ENCODE measurements around the gene GLI1.
"Not testable (repeated sequence)": the region's sequence is repeated elsewhere in the genome, so short reads cannot be mapped to it uniquely, and the experiment has no call there.

The GLI1 gene

DNA sequence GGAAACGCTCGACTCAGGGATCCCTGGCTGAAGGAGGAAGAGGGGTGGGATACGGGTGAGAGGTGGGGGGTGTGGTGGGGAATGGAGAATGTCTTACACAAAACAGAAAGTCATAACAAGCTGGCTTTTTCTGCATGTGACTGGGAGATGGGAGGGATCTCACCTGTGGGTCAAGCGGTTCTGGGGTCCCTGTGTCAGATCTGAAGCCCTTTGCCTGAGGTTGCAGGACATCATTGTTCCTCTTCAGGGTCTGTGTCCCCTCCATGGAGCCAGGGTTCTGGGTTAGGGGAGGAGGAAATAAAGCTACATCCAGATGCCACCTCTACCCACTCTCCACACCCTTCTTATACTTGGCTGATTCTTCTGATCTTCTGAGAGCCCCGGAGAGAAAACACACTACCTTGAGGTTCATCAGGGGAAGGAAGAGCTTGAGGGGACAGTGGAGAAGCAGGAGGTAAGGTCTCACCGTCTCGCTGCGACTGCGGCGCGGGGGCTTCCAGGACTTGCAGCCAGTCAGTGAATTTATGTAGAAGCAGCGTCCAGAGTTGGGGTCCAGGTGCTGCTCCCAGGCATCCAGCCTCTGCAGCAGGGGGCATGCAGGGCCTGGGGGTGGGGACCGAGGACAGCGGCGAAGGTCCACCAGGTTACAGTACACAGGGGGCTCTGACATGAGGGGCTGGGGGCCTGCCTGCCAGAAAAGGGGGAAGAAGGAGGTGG is 17.6 kb downstream of the GLI1 start:
- DNase-seq, result no peak

DNA sequence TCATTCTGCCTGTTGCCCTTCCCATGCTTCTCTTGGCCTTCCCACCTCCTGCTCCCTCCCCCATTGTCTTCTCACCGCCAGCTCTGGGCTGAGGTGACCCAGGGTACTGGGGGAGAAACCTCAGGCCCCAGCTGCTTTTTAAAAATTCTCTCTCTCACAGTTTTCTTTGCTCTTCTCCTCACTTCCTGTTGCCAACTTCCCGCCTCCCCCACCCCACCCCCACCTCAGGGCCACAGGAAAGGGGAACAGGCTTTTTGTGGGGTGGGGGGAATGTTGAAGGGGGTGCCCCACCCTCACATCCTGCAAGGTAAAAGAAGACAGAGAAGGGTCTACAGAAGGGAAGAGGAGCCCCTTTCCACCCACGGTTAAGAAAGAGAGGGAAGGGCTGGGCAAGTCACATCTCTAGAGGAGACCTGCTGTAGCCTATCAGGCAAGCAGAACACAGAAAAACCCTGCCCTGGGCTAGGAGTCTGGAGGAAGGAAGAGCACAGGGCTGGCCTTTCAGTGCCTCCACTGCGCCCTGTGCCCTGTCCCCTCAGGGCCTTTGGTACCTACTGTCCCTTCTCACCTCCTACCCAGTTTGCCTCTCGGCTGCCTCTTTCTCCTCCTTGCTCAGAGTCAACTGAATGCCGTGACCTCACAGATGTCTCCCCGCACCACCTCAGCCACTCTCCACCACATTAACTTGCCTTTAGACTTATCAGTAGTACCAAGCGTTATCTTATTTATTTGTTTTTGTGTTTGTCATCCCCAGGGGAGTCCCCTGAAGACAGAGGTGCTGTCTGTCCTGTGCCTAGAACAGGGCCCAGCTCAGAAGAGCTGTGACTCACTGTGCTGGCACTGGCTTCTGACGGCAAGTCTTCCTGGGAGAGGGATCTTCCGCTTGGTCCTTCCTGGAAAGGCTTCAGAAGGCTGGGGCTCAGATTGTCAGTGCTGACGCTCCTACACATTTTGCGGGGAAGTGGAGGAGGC is 18.4 kb downstream of the GLI1 start:
- DNase-seq, result peak; percentile 60 to 61

DNA sequence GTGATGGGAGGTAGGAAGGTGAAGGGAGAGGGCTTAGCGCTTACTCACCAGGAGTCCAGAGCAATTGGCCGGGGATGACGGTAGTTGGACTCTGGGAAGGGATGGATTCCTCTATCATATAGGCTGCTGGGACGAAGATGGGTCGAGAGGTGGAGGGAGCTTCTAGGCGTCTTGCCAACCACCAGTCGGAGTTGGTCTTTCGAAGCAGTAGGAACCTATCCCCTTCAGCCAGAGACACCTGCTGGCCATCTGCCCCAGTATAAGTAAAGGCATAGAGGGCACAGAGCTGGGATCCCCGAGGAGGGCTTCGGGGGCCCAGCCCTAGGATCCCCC is 19.4 kb downstream of the GLI1 start:
- no peak for DNase-seq

DNA sequence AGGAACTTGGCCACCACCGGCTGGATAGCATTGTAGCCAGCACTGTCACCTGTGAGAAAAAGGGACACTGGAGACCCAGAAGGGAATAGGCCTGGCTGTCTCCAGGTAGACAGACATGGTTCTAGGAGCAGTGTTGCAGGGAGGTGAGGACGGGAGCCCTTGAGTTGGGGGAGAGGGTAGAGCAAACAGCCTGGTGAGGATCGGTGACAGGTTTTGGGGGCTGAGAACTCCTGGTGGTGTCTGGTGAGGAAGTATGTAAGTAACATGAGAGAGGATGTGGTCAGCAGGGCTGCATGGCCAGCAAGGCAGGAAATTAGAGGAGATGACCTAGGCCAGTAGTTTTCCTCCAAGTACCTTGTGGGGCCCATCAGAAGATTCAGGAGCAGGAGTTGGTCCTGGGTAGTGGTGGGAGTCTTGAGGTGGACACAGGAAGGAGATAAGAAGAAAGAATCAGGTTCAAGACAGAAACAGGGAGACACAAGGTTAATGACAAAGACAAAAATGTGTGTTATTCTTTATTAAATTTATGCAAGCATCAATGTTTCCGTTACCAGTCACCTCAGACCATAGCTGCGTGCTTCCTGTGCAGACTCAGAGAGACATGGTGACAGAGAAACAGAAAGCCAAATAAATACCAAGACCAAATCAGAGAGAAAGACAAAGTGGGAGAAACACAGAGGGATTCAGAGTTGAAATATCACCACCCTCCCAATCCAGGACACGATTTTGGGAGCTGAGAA is 20.0 kb downstream of the GLI1 start, which contains the start of gene ARHGAP9:
Gene ARHGAP9 (minus strand): TSS at position 491 of the 740 bp plus-strand sequence. CDS start 460 bp downstream, at position 31.
- peak; percentile 58 to 67 for DNase-seq

DNA sequence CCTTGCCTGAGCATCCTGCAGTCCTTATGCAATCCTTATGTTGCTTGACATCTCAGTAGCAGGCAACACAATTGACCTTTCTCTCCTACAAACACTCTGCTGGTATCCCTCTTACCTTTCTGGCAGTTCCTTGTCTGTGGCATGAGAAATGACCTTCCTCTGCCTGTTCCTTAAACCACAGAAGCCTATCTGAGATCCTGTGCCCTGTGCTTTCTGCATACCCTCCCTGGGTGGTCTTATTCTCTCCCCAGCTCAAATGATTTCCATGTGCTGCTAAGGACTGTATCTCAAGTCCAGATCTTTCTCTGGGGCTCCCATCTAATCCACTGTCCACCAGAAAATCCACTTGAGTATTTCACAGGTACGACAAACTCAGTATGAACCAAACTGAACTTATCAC is 22.1 kb downstream of the GLI1 start:
- no peak for DNase-seq

DNA sequence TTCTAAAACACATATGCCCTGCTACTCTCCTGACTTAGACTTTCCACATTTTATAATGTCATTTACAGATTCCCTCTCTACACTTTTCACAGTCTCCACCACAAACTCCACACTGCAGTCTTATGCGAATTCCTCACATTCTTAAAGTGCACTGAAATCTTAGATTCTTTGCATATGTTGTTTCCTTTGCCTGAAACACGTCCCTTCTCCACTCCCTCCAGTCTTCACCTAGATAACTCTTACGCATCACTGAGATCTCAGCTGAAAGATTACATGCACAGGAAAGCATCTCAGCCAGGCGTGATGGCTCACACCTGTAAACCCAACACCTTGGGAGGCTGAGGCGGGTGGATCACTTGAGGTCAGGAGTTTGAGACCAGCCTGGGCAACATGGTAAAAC is 23.9 kb downstream of the GLI1 start:
- no peak for DNase-seq

DNA sequence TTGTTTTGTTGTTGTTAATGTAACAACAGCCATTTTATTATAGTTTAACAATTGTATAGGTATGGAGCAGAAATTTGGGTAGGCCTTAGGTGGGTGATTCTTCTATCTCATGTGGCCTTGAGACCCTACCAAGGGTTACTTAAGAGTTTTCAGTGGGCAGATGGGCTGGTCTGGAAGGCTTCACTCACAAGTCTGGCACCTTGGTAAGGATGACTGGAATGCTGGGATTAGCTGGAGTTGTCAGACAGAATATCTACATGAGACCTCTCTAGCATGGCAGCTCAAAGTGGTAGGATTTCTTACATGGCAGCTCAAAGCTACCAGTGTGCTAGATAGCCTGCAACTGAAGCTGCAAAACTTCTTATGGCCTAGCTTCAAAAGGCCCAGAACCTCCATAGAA is 26.1 kb downstream of the GLI1 start:
- no peak for DNase-seq

DNA sequence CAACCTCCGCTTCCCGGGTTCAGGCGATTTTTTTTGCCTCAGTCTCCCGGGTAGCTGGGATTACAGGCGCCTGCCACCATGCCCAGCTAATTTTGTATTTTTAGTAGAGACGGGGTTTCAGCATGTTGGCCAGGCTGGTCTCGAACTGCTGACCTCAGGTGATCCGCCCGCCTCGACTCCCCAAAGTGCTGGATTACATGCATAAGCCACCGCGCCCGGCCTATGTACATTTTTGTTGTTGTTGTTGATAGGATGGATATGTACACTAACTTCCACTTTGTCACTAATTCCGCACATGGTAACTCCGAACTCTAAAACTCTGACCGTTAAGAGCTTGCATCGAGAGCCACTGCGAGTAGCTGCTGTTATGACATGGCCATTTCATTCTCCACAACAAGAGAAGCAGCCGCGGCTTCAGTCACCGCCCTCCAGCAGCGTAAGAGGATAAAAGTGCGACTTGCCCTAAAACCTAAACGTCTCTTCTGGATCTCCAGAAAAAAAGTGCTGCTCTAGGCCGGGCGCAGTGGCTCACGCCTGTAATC is 27.5 kb downstream of the GLI1 start:
- no peak for DNase-seq

DNA sequence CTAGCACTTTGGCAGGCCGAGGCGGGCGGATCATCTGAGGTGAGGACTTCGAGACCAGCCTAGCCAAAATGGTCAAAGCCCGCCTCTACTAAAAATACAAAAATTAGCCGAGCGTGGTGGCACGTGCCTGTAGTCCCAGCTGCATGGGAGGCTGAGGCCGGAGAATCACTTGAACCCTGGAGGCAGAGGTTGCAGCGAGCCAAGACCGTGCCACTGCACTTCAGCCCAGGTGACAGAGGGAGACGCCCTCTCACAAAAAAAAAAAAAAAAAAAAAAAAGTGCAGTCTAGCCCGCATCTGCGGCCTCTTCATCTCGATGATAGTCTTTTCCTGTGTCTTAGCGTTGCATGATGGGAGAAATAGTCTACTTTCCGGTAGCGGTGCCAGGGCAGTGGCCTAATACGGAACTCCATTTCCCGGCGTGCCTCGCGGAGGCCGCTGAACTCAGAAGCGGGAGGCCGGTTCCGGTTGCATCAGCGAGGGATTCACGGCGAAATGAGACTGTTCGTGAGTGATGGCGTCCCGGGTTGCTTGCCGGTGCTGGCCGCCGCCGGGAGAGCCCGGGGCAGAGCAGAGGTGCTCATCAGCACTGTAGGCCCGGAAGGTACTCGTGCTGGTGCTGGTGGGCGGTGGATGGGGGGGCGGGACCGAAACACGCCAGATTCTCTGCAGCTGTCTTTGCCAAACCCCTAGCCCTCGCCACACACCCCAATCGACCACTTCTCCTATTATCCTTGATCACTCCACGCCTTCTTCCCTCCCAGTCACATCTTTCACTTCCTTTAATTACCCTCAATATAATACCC is 28.2 kb downstream of the GLI1 start, which contains the start of gene MARS1:
Gene MARS1 (plus strand): TSS at position 472 of the 805 bp plus-strand sequence. CDS start 23 bp downstream, at position 495.
- peak; percentile 90 to 91 for DNase-seq

DNA sequence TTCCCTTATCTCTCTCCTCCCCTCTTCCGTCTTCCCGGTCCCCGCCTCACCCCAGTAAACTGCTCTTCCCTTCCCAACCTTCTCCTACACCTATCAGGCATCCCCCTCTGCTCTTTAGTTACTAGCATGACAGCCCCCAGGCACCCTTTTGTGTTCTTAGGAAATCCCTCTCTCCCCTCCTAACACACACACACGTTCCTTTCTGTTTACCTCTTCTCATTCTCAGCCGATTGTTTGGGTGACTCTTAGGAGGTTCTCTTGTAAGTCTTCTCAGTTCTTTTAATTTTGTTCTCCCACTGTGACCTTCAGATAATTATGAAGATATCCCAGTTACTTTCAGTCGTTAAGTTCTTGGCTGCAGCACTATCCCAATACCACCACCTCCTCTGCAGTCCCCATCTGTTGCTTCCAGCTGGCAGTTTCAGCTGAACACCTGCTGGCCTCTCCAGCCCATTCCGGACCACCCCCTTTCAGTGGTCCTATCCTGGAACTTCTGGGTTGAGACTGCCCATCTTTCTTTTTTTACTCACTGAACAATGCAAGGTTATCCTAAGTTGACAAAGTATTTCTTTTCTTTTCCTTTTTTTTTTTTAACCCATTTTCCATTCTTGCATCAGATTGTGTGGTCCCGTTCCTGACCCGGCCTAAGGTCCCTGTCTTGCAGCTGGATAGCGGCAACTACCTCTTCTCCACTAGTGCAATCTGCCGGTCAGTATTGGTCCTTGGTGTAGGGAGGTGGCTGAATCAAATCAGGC is 29.0 kb downstream of the GLI1 start:
- DNase-seq, result no peak

DNA sequence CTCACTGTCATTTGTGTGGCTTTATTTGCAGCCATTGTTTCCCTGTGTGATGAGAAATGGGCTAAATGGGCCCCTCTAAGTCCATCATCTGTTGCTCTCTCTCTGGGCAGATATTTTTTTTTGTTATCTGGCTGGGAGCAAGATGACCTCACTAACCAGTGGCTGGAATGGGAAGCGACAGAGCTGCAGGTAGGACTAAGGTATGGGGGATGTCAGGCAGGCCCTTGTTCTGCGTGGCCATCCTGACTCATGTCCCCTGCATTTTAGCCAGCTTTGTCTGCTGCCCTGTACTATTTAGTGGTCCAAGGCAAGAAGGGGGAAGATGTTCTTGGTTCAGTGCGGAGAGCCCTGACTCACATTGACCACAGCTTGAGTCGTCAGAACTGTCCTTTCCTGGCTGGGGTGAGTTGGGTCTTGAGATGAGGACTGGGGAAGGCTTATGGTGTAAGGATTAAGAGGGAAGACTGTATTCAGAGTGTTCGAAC is 29.6 kb downstream of the GLI1 start:
- no peak for DNase-seq

DNA sequence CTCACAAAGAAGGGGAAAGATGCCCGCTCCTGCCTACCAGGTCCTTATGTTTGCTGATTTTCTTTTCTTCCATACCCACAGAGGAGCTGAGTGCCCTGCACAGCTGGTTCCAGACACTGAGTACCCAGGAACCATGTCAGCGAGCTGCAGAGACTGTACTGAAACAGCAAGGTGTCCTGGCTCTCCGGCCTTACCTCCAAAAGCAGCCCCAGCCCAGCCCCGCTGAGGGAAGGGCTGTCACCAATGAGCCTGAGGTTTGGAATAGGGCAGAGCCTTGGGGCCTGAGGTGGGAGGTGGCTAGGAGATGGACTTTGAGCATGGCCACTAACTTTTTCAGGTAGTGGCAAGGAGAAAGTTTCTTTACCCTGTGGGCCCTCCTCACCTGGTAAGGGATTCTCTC is 30.5 kb downstream of the GLI1 start:
- DNase-seq, result no peak

DNA sequence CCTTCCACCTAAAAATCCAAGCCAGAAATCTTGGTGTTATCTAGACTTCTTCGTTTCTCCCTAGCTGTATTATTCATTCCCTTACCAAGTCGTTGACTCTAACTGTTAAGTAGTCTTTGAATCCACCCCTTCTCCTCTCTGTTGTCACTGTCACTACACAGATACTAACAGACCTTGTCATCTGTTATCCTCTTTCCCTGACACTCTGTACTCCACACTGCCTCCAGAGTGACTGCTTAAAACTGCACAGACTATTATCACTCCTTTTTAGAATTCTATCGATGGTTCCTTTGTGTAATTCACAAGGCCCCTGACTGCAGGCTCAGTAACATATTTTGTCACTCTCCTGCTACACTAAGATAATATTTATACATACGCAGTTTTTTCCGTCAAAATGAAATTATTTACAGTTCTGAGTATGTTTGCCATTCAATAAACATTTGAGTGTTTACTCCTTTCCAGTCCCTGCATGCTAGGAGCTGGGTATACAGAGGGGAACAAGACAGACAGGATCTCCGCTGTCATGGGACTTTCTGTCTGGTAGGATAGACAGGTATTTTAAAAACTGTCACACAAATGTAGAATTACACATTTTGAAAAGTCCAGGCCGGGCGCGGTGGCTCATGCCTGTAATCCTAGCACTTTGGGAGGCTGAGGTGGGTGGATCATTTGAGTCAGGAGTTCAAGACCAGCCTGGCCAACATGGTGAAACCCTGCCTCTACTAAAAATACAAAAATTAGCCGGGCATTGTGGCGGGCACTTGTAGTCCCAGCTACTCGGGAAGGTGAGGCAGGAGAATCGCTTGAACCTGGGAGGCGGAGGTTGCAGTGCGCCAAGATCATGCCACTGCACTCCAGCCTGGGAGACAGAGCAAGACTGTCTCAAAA is 32.1 kb downstream of the GLI1 start:
- DNase-seq, result no peak

DNA sequence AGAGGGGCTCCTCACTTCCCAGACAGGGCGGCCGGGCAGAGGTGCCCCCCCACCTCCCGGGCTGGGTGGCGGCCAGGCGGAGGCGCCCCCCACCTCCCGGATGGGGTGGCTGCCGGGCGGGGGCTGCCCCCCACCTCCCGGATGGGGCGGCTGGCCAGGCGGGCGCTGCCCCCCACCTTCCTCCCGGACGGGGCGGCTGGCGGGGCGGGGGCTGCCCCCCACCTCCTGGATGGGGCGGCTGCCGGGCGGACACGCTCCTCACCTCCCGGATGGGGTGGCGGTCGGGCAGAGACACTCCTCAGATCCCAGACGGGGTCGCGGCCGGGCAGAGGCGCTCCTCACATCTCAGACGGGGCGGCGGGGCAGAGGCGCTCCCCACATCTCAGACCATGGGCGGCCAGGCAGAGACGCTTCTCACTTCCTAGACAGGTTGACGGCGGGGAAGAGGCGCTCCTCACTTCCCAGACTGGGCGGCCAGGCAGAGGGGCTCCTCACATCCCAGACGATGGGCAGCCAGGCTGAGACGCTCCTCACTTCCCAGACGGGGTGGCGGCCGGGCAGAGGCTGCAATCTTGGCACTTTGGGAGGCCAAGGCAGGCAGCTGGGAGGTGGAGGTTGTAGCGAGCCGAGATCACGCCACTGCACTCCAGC is 35.6 kb downstream of the GLI1 start:
- not testable (repeated sequence) for DNase-seq

DNA sequence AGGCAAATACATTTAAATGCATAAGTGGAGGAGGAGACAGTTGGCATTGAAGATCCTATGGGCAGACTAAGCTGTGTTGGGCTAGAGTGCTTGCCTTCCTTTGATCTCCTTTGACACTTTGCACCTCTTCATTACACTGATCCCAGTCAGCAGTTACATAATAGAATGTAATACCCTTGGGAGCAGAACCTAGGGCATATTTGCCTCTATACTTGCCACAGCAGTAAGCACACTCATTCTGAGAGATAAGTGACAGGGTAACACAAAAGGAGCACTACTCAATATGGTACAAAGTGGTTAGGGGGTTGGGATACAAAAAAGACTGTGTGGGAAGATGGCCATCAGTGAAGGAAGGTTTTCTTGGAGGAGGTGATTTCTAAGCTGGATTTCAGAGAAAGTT is 37.2 kb downstream of the GLI1 start:
- no peak for DNase-seq

DNA sequence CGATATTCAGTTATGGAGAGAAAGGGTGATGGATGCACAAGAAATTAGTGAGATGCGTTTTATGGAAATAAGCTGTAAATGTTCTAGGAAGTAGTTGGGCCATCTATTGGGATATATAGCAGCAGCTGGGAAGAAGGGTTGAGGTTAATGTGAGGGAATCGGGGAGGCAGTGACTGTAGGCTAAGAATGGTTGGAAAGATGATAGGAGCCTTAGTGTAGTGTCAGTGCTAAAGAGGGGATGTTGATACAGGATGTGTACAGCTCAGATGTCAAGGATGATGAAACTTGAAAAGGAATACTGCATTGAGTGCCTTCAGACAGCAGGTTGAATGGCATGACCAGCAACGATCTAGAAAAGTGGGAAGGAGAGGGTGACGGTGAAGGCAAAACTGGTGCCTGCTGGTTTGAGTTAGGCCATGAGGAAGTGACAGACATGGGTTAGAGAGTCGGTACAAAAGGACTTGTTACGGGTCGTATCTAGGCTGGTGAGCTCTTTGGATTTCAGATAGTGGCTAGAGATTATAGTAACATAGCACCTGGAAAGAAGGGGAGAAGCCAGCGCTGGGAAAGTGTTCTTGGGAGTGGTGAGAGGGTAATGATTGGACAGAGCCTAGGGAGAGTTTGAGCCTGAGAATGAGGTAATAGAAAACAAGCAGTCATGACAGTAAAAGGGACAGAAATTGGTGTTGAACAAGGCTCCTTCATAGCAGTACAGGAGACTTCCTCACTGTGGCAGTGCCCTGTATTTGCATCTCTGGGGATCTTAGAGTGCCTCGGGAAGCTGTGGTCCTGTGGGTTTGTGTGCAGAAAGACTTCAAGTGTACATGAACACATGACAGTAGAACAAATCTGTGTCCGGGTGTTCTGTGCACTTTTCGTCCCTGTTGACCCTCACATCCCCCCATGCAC is 37.9 kb downstream of the GLI1 start:
- no peak for DNase-seq

DNA sequence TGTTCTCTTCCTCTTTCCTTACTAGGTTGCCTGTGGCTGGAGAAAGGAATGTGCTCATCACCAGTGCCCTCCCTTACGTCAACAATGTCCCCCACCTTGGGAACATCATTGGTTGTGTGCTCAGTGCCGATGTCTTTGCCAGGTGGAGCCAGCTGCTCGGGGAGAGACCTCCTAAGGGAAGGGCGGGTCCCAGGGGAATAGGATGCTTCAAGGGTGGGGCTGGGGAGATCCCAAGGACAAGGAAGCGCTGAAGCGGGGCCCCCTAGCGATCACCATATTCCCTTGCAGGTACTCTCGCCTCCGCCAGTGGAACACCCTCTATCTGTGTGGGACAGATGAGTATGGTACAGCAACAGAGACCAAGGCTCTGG is 38.5 kb downstream of the GLI1 start:
- DNase-seq, result no peak

DNA sequence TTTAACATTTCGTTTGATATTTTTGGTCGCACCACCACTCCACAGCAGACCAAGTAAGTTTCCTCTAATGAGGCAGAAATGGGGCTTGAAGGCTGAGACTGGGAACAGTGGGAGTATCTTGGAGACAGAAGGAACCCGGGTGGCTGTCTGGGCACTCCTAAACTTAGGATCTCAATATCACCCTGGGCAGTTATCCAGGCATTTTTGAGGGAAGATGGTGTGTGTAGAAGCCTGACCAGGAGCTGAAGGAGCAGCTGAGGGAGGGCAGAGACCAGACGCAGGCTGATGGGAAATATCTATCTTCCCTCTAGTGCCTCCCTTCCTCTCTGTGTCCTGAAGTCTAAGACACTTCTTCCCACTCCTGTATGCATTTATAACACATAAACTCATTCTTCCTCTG is 39.0 kb downstream of the GLI1 start:
- DNase-seq, result no peak

Measured in activated CD4-positive, alpha-beta T cell treated with anti-CD3 and anti-CD28 coated beads for 4 hours (primary cell).